T-cell (primary cell): ENCODE data around the gene SKAP2. TPM values are rescaled to one million over a fixed set of nuclear protein-coding genes. Genes with fewer than 3 reads are reported as not detected.

Experiments
- ATAC-seq, 4 experiments: fragments of 200-7000 bp in 3 of 4; fragments of 150-1000 bp in 1 of 4; cut with Tn5 transposase; replicated peaks in 1 of 4; 1 replicate in 3 of 4; 2 replicates in 1 of 4; pipeline ENCODE4 v1.10.0; 2021; ENCODE audit warnings: moderate library complexity in 3 of 4, mild to moderate bottlenecking in 2 of 4, moderate number of reproducible peaks in 1 of 4
- CTCF ChIA-PET, 2 donors: fragments of 300-600 bp; sonication (Branson Sonifier 250); formaldehyde crosslinking; loops; one replicate each; lab custom pipeline; 2022; ENCODE audit warnings: antibody characterized with exemption in 2 of 2; lab: Charles Lee
- POLR2A ChIA-PET, 2 donors: fragments of 300-600 bp; sonication (Branson Sonifier 250); formaldehyde crosslinking; loops; one replicate each; lab custom pipeline; 2022; ENCODE audit warnings: antibody characterized with exemption in 2 of 2; lab: Charles Lee
- DNase-seq, 35 experiments: peaks; one replicate each; pipeline versions ENCODE4 v3.0.0 to v3.0.0-alpha.2; 2013 to 2023
- H3K27ac ChIP-seq: one replicate; pipeline ENCODE4 v1.5.1; 2013; ENCODE audit warnings: low read length
- H3K27me3 ChIP-seq, 2 experiments: replicated peaks in 1 of 2; 1 replicate in 1 of 2; 2 replicates in 1 of 2; pipeline versions ENCODE4 v1.6.1 to v1.7.0; 2013; ENCODE audit warnings: low read length in 1 of 2, mixed read lengths in 1 of 2; ENCODE audit not compliant: control insufficient read depth in 2 of 2, insufficient read depth in 2 of 2; ENCODE audit errors: extremely low read depth in 1 of 2
- H3K36me3 ChIP-seq, 2 donors: 1 replicate in 1 of 2; 2 replicates in 1 of 2; pipeline versions ENCODE4 v1.6.1 to v1.7.0; 2013; ENCODE audit warnings: low read length in 1 of 2; ENCODE audit not compliant: control insufficient read depth in 2 of 2, insufficient read depth in 1 of 2; ENCODE audit errors: extremely low read depth in 1 of 2
- H3K4me1 ChIP-seq, 2 experiments: 1 replicate in 1 of 2; 2 replicates in 1 of 2; pipeline versions ENCODE4 v1.6.1 to v1.7.0; 2013; ENCODE audit warnings: low read length in 2 of 2, mixed read lengths in 1 of 2; ENCODE audit not compliant: insufficient read depth in 2 of 2, control insufficient read depth in 1 of 2; ENCODE audit errors: extremely low read depth in 1 of 2
- H3K4me3 ChIP-seq, 2 donors: 1 replicate in 1 of 2; 2 replicates in 1 of 2; pipeline versions ENCODE4 v1.5.1 to v1.7.0; 2013; ENCODE audit warnings: mild to moderate bottlenecking in 2 of 2, low read length in 1 of 2, moderate library complexity in 1 of 2; ENCODE audit not compliant: control insufficient read depth in 1 of 2; ENCODE audit errors: extremely low read depth in 1 of 2
- H3K9me3 ChIP-seq: 2 replicates; pipeline ENCODE4 v1.7.0; 2013
- H3K27ac Mint-ChIP-seq, 2 donors: one replicate each; pipeline ENCODE4 v1.8.0; 2020 to 2021; ENCODE audit warnings: mild to moderate bottlenecking in 2 of 2, mixed read lengths in 2 of 2
- H3K27me3 Mint-ChIP-seq, 2 donors: one replicate each; pipeline ENCODE4 v1.8.0; 2021 to 2022; ENCODE audit warnings: mixed read lengths in 2 of 2
- H3K36me3 Mint-ChIP-seq: one replicate; pipeline ENCODE4 v1.8.0; 2021; ENCODE audit warnings: mixed read lengths
- H3K4me1 Mint-ChIP-seq, 3 donors: one replicate each; pipeline ENCODE4 v1.8.0; 2020 to 2022; ENCODE audit warnings: mixed read lengths in 3 of 3, mild to moderate bottlenecking in 1 of 3
- H3K4me3 Mint-ChIP-seq, 3 donors: one replicate each; pipeline ENCODE4 v1.8.0; 2020 to 2022; ENCODE audit warnings: mild to moderate bottlenecking in 3 of 3, mixed read lengths in 3 of 3, moderate library complexity in 3 of 3
- H3K9me3 Mint-ChIP-seq, 3 donors: one replicate each; pipeline ENCODE4 v1.8.0; 2020 to 2022; ENCODE audit warnings: mixed read lengths in 3 of 3
- WGBS: methylation state at CpG from one replicate; pipeline ENCODE4 v1.1.5; 2013; ENCODE audit warnings: missing lambda C conversion rate; ENCODE audit not compliant: insufficient coverage; 5-methylcytosine and 5-hydroxymethylcytosine counted together
- total RNA-seq, 35 experiments: library from RNA in 6 of 35; stranded (reverse) in 6 of 35; fragments of 120-200 nt in 1 of 35; gene quantifications; one replicate each; pipeline versions ENCODE4 v1.2.1 to v1.2.4 and lab custom pipeline; 2013 to 2026

SKAP2 gene, protein sequence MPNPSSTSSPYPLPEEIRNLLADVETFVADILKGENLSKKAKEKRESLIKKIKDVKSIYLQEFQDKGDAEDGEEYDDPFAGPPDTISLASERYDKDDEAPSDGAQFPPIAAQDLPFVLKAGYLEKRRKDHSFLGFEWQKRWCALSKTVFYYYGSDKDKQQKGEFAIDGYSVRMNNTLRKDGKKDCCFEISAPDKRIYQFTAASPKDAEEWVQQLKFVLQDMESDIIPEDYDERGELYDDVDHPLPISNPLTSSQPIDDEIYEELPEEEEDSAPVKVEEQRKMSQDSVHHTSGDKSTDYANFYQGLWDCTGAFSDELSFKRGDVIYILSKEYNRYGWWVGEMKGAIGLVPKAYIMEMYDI
- 1 to 10 TPM; 4.8 to 8.9 (median 7.7) TPM for total RNA-seq
- total RNA-seq (2013) = 14.0 TPM
- total RNA-seq (lab: John Stamatoyannopoulos, UW) = 1.4 to 22.7 (median 6.1) reads per million in 29 experiments

DNA sequence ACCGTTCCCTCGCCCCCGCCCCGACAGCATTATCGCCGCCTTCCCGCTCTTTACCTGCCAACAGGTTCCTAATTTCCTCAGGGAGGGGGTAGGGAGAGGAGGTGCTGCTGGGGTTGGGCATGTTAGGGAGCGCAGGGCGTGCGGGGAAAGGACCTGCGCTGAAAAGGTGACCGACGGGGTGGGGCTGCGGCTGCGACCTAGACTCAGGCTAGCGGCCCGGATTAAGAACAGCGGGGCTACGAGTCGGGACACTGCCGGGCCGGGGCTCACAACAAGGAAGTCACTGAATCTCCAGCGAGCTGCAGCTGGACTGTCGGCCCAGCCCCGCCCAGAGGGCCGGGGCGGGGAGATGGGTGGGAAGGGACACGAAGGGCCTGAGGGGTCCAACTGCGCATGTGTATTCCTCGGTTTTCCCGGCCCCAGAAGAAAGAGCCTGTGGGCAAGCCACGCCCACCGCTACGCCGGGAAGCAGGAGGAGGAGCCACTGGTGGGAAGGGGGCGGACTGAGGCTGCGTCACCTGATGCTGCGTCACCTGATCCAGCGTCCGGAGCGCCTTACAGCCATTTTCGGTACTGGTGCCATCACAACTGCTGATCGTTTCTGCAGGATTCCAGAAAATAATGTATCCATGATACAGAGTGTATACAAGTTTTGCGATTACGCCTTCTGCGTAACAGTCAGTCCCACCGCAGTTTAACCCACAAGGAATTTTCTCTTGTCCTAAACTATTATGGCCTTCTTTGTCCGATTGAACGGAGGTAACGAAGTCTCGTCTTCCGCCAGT is at the start of gene SKAP2:
Gene SKAP2, minus strand, starts transcription at position 282 of the 785 bp plus-strand sequence. Its CDS starts 161 bp downstream, at position 121.
- Mint-ChIP-seq H3K4me3 (peak within 1 kb of the TSS; percentile 89 to 94 (median 90)), H3K27ac (peak within 1 kb of the TSS; percentile 19 to 91), H3K4me1 (peaks cover 22 to 25% (median 25%) of the 10 kb centered on the region in 3 donors), H3K36me3 (no peaks in the 10 kb centered on the region), H3K27me3 (peaks cover 26 to 44% of the 10 kb centered on the region in 2 donors), H3K9me3 (no peaks in the 10 kb centered on the region)
- WGBS = under 1% methylated on average over 45 of the region's 52 CpGs
- H3K4me3 ChIP-seq = peak within 1 kb of the TSS; percentile 84 to 87
- H3K36me3 ChIP-seq = no peaks in the 10 kb centered on the region
- peaks cover 0 to 18% of the 10 kb centered on the region in 2 experiments for H3K27me3 ChIP-seq
- H3K9me3 ChIP-seq = no peaks in the 10 kb centered on the region
- POLR2A ChIA-PET = no interaction called here
- ATAC-seq (peak; percentile 88 to 94 (median 92)), DNase-seq (peak; percentile 45 to 88 (median 70))
- peaks cover 10 to 12% of the 10 kb centered on the region in 2 experiments for H3K4me1 ChIP-seq
- peak within 1 kb of the TSS; percentile 81 for H3K27ac ChIP-seq
- CTCF ChIA-PET = interaction anchor here in 1 of 2 donors (0.6 kb wide), 1 partner anchor 15 kb away, joined by 4 read pairs; no protein-coding TSS in a partner anchor

GRCh38 chr7:26912933-26913536 is 48.6 kb upstream of the SKAP2 start:
- H3K27me3 Mint-ChIP-seq = peaks cover 0 to 3% of the 10 kb centered on the region in 2 donors
- ATAC-seq = no peak
- no peaks in the 10 kb centered on the region for H3K9me3 Mint-ChIP-seq
- CTCF ChIA-PET = no interaction called here
- WGBS = 88% methylated on average over 1 of the region's 1 CpG
- H3K27ac Mint-ChIP-seq = no peak overlapping the region
- POLR2A ChIA-PET = interaction anchor here in 1 of 2 donors (0.6 to 0.7 kb wide), 2 partner anchors 67 to 1038 kb away, joined by 4 to 11 read pairs; no protein-coding TSS in a partner anchor
- Histone ChIP-seq H3K4me1 (no peaks in the 10 kb centered on the region), H3K4me3 (no peak overlapping the region), H3K9me3 (no peaks in the 10 kb centered on the region), H3K27ac (no peak overlapping the region), H3K27me3 (no peaks in the 10 kb centered on the region), H3K36me3 (no peaks in the 10 kb centered on the region)
- DNase-seq = no peak
- H3K4me3 Mint-ChIP-seq = no peak overlapping the region
- no peaks in the 10 kb centered on the region for H3K36me3 Mint-ChIP-seq
- peaks cover 0 to 2% (median 0%) of the 10 kb centered on the region in 3 donors for H3K4me1 Mint-ChIP-seq

DNA sequence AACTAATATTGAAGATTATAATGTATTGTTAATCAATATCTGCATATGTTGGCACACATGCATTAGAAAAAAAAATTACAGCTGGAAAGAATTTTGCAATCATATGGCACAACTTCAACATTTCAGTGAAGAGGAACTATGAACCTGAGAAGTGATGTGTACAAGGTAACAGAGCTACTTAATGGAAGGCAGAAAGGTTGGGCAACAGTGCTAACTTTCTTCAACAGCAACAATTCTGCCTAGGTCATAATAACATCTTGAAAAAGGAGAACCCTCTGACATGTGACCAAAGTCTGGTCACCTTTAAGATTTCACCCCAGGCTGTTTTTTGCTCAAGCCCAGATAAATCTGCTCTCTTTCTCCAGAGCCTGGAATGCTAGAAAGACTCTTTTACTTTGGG is 47.9 kb upstream of the SKAP2 start:
- Histone ChIP-seq H3K9me3 (no peaks in the 10 kb centered on the region), H3K36me3 (no peaks in the 10 kb centered on the region), H3K27me3 (no peaks in the 10 kb centered on the region), H3K27ac (no peak overlapping the region), H3K4me1 (no peaks in the 10 kb centered on the region), H3K4me3 (no peak overlapping the region)
- H3K4me1 Mint-ChIP-seq = peaks cover 0 to 2% (median 0%) of the 10 kb centered on the region in 3 donors
- CTCF ChIA-PET = no interaction called here
- no peak for DNase-seq
- H3K27ac Mint-ChIP-seq = no peak overlapping the region
- H3K27me3 Mint-ChIP-seq = peaks cover 0 to 3% of the 10 kb centered on the region in 2 donors
- no peak overlapping the region for H3K4me3 Mint-ChIP-seq
- no peaks in the 10 kb centered on the region for H3K9me3 Mint-ChIP-seq
- no peak for ATAC-seq
- POLR2A ChIA-PET = interaction anchor here in 1 of 2 donors (0.7 kb wide), 1 partner anchor 68 kb away, joined by 4 read pairs; no protein-coding TSS in a partner anchor
- H3K36me3 Mint-ChIP-seq = no peaks in the 10 kb centered on the region

DNA sequence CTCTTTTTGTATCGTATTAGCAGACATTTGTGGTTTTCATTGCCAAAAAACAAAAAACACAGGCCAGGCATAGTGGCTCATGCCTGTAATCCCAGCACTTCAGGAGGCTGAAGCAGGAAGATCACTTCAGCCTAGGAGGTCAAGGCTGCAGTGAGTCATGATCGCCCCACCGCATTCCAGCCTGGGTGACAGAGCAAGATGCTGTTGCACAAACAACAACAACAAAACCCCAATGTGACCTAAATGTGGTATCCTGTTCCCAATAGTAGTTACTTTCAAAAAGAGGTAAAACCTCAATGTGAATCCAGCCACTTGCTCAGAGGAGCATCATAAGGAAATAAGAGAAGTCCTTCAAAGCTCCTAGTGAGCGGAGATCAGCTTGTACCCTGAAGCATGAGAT is 45.8 kb upstream of the SKAP2 start:
- H3K27me3 Mint-ChIP-seq = peaks cover 0 to 3% of the 10 kb centered on the region in 2 donors
- DNase-seq (peak in 4 of 35 experiments; percentile 0 to 5 (median 1)), ATAC-seq (peak in 1 of 4 experiments; percentile 52)
- WGBS = 80% methylated on average over 1 of the region's 4 CpGs
- no peak overlapping the region for H3K27ac ChIP-seq
- no peaks in the 10 kb centered on the region for H3K9me3 ChIP-seq
- H3K4me1 ChIP-seq = no peaks in the 10 kb centered on the region
- no peaks in the 10 kb centered on the region for H3K36me3 ChIP-seq
- H3K27ac Mint-ChIP-seq = no peak overlapping the region
- H3K27me3 ChIP-seq = no peaks in the 10 kb centered on the region
- H3K4me3 Mint-ChIP-seq = no peak overlapping the region
- CTCF ChIA-PET = no interaction called here
- POLR2A ChIA-PET = interaction anchor here in 1 of 2 donors (0.5 kb wide), 1 partner anchor 59 kb away, joined by 3 read pairs; no protein-coding TSS in a partner anchor
- no peaks in the 10 kb centered on the region for H3K36me3 Mint-ChIP-seq
- H3K4me1 Mint-ChIP-seq = peaks cover 0 to 2% (median 0%) of the 10 kb centered on the region in 3 donors
- no peak overlapping the region for H3K4me3 ChIP-seq
- H3K9me3 Mint-ChIP-seq = no peaks in the 10 kb centered on the region

DNA sequence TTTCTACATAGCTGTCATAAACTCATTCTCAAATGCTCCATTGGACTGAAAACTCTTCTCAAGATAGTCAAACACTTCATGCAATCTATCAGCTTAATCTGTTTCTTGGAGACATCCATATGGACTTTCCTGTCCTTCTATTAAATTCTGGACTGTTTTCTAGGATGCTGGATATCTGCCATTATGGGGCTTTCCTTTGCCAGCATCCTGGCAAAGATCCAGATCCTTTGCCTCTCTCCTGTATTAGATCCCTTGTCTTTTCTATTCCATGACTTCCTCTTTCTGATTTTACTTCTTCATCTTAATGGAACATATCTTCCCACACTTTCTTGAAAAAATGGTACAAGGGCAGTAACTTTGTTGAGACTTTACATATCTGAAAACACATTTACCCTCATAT is 35.9 kb upstream of the SKAP2 start:
- no peak for DNase-seq
- Mint-ChIP-seq H3K9me3 (peaks cover 0 to 2% (median 0%) of the 10 kb centered on the region in 3 donors), H3K4me1 (no peaks in the 10 kb centered on the region), H3K27ac (no peak overlapping the region), H3K36me3 (no peaks in the 10 kb centered on the region), H3K4me3 (no peak overlapping the region), H3K27me3 (peaks cover 24 to 26% of the 10 kb centered on the region in 2 donors)
- no peak for ATAC-seq
- Histone ChIP-seq H3K27me3 (peaks cover 0 to 5% of the 10 kb centered on the region in 2 experiments), H3K4me1 (no peaks in the 10 kb centered on the region), H3K4me3 (no peak overlapping the region), H3K36me3 (no peaks in the 10 kb centered on the region), H3K27ac (no peak overlapping the region), H3K9me3 (no peaks in the 10 kb centered on the region)
- CTCF ChIA-PET = no interaction called here
- POLR2A ChIA-PET = no interaction called here

DNA sequence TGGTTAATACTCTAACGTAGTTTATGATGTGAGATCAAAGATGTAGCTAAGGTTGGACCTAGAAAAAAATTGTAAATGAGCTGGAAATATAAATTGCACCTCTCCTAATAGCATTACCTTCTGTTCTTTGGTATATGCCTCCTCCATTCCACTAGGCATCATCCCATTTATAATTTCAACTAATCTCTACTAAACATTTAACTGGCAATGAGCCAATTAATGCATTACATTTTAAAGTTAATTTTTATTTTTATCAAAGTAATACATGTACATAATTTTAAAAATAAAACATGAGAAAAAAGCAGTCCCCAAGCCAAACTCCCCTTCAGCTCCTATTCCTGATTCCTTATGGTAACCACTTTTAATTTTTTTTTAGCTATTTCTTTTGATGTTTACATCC is 35.1 kb upstream of the SKAP2 start:
- H3K4me3 Mint-ChIP-seq = no peak overlapping the region
- CTCF ChIA-PET = no interaction called here
- no CpG with 5 or more reads among the region's 1 CpG for WGBS
- Histone ChIP-seq H3K9me3 (no peaks in the 10 kb centered on the region), H3K4me3 (no peak overlapping the region), H3K36me3 (no peaks in the 10 kb centered on the region), H3K4me1 (no peaks in the 10 kb centered on the region), H3K27me3 (peaks cover 0 to 5% of the 10 kb centered on the region in 2 experiments), H3K27ac (no peak overlapping the region)
- peaks cover 24 to 27% of the 10 kb centered on the region in 2 donors for H3K27me3 Mint-ChIP-seq
- ATAC-seq = no peak
- no peak for DNase-seq
- H3K9me3 Mint-ChIP-seq = peaks cover 0 to 2% (median 0%) of the 10 kb centered on the region in 3 donors
- POLR2A ChIA-PET = no interaction called here
- no peak overlapping the region for H3K27ac Mint-ChIP-seq
- H3K4me1 Mint-ChIP-seq = no peaks in the 10 kb centered on the region
- no peaks in the 10 kb centered on the region for H3K36me3 Mint-ChIP-seq
